ENCODE data around the gene DISC1. TPM values are rescaled to one million over a fixed set of nuclear protein-coding genes. Genes with fewer than 3 reads are reported as not detected.

Gene DISC1
- total RNA-seq, 1 donor from 2014 or later = 16.0 TPM

DNA sequence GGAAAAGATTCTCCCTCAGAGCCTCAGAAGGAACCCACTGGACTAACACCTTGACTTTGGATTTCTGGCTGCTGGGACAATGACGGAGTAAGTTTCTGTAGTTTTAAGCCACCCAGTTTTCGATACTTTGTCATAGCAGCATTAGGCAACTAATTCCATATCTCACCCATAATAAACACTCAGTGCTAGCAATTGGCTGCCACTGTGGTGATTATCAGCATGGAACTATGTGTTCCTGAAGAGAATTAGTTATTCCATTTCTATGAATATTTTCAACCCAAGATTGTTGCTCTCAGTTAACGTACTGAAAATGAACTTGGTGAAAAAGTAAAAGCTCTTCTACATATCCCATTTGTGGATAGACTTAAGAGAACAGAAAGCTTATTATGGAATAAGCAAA is 299.3 kb downstream of the DISC1 start:
- TF ChIP-seq, protein P1, sequence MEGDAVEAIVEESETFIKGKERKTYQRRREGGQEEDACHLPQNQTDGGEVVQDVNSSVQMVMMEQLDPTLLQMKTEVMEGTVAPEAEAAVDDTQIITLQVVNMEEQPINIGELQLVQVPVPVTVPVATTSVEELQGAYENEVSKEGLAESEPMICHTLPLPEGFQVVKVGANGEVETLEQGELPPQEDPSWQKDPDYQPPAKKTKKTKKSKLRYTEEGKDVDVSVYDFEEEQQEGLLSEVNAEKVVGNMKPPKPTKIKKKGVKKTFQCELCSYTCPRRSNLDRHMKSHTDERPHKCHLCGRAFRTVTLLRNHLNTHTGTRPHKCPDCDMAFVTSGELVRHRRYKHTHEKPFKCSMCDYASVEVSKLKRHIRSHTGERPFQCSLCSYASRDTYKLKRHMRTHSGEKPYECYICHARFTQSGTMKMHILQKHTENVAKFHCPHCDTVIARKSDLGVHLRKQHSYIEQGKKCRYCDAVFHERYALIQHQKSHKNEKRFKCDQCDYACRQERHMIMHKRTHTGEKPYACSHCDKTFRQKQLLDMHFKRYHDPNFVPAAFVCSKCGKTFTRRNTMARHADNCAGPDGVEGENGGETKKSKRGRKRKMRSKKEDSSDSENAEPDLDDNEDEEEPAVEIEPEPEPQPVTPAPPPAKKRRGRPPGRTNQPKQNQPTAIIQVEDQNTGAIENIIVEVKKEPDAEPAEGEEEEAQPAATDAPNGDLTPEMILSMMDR (IDR thresholded peaks at IDR 0.05) = no peak
- no peak for DNase-seq (ENCODE audit: low spot score in 2 of 2)
- H3K4me3 ChIP-seq = no peak overlapping the region
- H3K27me3 ChIP-seq = no peaks in the 10 kb centered on the region
- H3K27ac ChIP-seq = no peak overlapping the region
- intact Hi-C loops (cut with DNase I) = no loop called here
- no peaks in the 10 kb centered on the region for H3K4me1 ChIP-seq
- H3K9me3 ChIP-seq = no peaks in the 10 kb centered on the region
- H3K36me3 ChIP-seq = no peaks in the 10 kb centered on the region

- H3K4me1 ChIP-seq = no peaks in the 10 kb centered on the region
- H3K36me3 ChIP-seq = no peaks in the 10 kb centered on the region
- no peaks in the 10 kb centered on the region for H3K9me3 ChIP-seq
- H3K27ac ChIP-seq = no peak overlapping the region
- no peak overlapping the region for H3K4me3 ChIP-seq
- TF ChIP-seq, protein P1 (IDR thresholded peaks at IDR 0.05) = no peak
- intact Hi-C loops (cut with DNase I) = no loop called here
- no peaks in the 10 kb centered on the region for H3K27me3 ChIP-seq
- no peak for DNase-seq (ENCODE audit: low spot score in 2 of 2)
These were observed 299.8 kb downstream of the DISC1 start for GRCh38 chr1:231926340-231926739.

DNA sequence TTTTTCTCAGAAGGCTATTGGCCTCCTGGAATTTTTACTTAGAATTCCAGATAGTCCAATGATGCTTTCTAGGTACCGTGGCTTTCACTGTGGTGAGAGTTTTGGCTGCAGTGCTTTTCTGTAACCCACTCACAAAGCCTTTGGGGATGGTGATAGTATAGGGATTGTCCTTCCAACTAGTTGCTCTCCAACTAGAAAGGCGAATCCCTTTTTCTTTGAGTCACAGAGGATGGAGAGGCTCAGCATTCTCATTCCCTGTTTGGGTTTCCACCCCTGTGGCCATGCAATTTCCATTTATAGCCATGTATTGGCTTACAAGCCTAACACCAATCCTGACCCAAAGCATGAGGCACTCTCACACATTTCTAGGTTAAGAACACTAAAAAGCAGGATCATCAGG is 300.3 kb downstream of the DISC1 start:
- Histone ChIP-seq H3K4me1 (no peaks in the 10 kb centered on the region), H3K9me3 (peaks cover 0 to 3% of the 10 kb centered on the region in 2 donors), H3K36me3 (no peaks in the 10 kb centered on the region), H3K27me3 (no peaks in the 10 kb centered on the region), H3K4me3 (no peak overlapping the region), H3K27ac (no peak overlapping the region)
- TF ChIP-seq, protein P1 (IDR thresholded peaks at IDR 0.05) = no peak
- intact Hi-C loops (cut with DNase I) = no loop called here
- DNase-seq (ENCODE audit: low spot score in 2 of 2) = no peak

GRCh38 chr1:231927431-231927830 is 300.8 kb downstream of the DISC1 start:
- Histone ChIP-seq H3K4me1 (no peaks in the 10 kb centered on the region), H3K4me3 (no peak overlapping the region)

GRCh38 chr1:231929311-231929710 is 302.7 kb downstream of the DISC1 start:
- H3K27ac ChIP-seq = no peak overlapping the region
- intact Hi-C loops (cut with DNase I) = no loop called here
- TF ChIP-seq, protein P1 (IDR thresholded peaks at IDR 0.05) = no peak
- H3K27me3 ChIP-seq = no peaks in the 10 kb centered on the region
- peaks cover 0 to 5% of the 10 kb centered on the region in 2 donors for H3K9me3 ChIP-seq
- H3K4me3 ChIP-seq = no peak overlapping the region
- no peak for DNase-seq (ENCODE audit: low spot score in 2 of 2)
- H3K36me3 ChIP-seq = no peaks in the 10 kb centered on the region
- no peaks in the 10 kb centered on the region for H3K4me1 ChIP-seq

More at GRCh38 chr1:231927431-231927830, 300.8 kb downstream of the DISC1 start:
- Histone ChIP-seq H3K9me3 (peaks cover 0 to 5% of the 10 kb centered on the region in 2 donors), H3K36me3 (no peaks in the 10 kb centered on the region), H3K27ac (no peak overlapping the region), H3K27me3 (no peaks in the 10 kb centered on the region)
- intact Hi-C loops (cut with DNase I) = no loop called here
- no peak for DNase-seq (ENCODE audit: low spot score in 2 of 2)
- TF ChIP-seq, protein P1 (IDR thresholded peaks at IDR 0.05) = no peak
